OCI-LY1 (cell line): Measurements from ENCODE around the gene GSTT4.
"Not testable (repeated sequence)": the region's sequence is repeated elsewhere in the genome, so short reads cannot be mapped to it uniquely, and the experiment has no call there.

Source experiments
- CTCF ChIP-seq: fragments of 200-600 bp; sonication (generic), shearing (Covaris generic); IDR thresholded peaks from 2 replicates; pipeline ENCODE4 v1.5.1; 2017; ENCODE audit warnings: mild to moderate bottlenecking, antibody characterized with exemption, low read length, moderate library complexity, mixed read lengths
- EZH2 ChIP-seq: fragments of 200-600 bp; sonication (generic), shearing (Covaris generic); IDR thresholded peaks from 2 replicates; pipeline ENCODE4 v1.8.0; 2017; ENCODE audit warnings: borderline replicate concordance, mixed run types, mild to moderate bottlenecking, antibody characterized with exemption, low read length, moderate library complexity, mixed read lengths

DNA sequence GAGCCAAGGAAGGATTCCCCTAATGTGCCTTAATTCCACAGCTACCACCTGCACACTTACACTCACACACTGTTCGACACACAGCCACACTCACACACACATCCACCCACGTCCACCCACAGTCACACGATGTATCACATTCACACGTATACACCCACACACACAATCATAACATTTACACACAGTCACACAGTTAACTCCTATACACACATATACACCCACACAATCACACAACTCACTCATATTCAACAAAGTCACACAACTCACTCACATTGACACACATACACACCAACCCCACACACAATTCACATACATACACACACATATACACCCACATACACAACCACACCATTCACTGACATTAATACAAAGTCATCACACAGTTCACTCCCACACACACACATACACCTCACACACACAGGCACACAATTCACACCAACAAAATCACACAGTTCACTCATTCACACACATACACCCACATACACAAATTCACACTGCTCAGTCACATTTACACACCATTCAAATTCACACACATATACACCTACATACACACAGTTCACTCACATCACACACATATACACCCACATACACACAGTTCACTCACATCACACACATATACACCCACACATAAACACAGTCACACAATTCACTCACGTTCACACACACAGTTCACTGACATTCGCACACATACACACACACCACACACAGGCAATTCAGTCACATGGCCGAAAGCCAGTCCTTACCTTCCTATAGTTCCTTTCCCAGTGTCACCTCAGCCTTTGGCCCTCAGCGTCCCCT, 50.9 kb downstream of the GSTT4 start:
- not testable (repeated sequence) for TF ChIP-seq CTCF, EZH2
